Loucy (cell line): Measurements from ENCODE around the gene ACP7.
"Not testable (repeated sequence)": the region's sequence is repeated elsewhere in the genome, so short reads cannot be mapped to it uniquely, and the experiment has no call there.

Experiments used
- H2AFZ ChIP-seq: fragments of 200-600 bp; sonication (generic); 2 replicates; pipeline ENCODE4 v1.6.0; 2016; ENCODE audit warnings: antibody characterized with exemption, mild to moderate bottlenecking, low read length, moderate library complexity
- H3F3A ChIP-seq: fragments of 200-600 bp; 2 replicates; pipeline ENCODE4 v1.6.0; 2016; ENCODE audit warnings: antibody characterized with exemption, low read depth, mild to moderate bottlenecking
- H3K27me3 ChIP-seq: fragments of 200-600 bp; sonication (generic); 2 replicates; pipeline ENCODE4 v1.6.1; 2014; ENCODE audit warnings: low read length, mild to moderate bottlenecking; ENCODE audit not compliant: insufficient read depth, poor library complexity, severe bottlenecking
- H3K36me3 ChIP-seq: fragments of 200-600 bp; sonication (generic); 2 replicates; pipeline ENCODE4 v1.6.1; 2016; ENCODE audit warnings: low read length; ENCODE audit not compliant: insufficient read depth
- H3K4me1 ChIP-seq: fragments of 200-600 bp; sonication (generic); 2 replicates; pipeline ENCODE4 v1.5.1; 2014; ENCODE audit warnings: low read length, mild to moderate bottlenecking; ENCODE audit not compliant: insufficient read depth, poor library complexity, severe bottlenecking
- H3K4me2 ChIP-seq: fragments of 200-600 bp; sonication (generic); 2 replicates; pipeline ENCODE4 v1.6.0; 2014; ENCODE audit warnings: antibody characterized with exemption, low read length, low read depth, mild to moderate bottlenecking; ENCODE audit not compliant: poor library complexity, severe bottlenecking
- H3K4me3 ChIP-seq: fragments of 200-600 bp; sonication (generic); 2 replicates; pipeline ENCODE4 v1.5.1; 2014; ENCODE audit warnings: low read length, mild to moderate bottlenecking, mixed read lengths; ENCODE audit not compliant: poor library complexity, severe bottlenecking
- H3K79me2 ChIP-seq: fragments of 200-600 bp; sonication (generic); 2 replicates; pipeline ENCODE4 v1.6.1; 2014; ENCODE audit warnings: low read length; ENCODE audit not compliant: insufficient read depth
- H3K9ac ChIP-seq: fragments of 200-600 bp; sonication (generic); 2 replicates; pipeline ENCODE4 v1.6.0; 2014; ENCODE audit warnings: mild to moderate bottlenecking, low read depth, low read length, moderate library complexity; ENCODE audit not compliant: poor library complexity, severe bottlenecking
- H3K9me2 ChIP-seq: fragments of 200-600 bp; sonication (generic); replicated peaks from 2 replicates; pipeline ENCODE4 v1.6.1; 2016; ENCODE audit warnings: low read depth, low read length, mixed read lengths
- H3K9me3 ChIP-seq: fragments of 200-600 bp; sonication (generic); 2 replicates; pipeline ENCODE4 v1.6.1; 2014; ENCODE audit warnings: mild to moderate bottlenecking, antibody characterized with exemption, low read length, low read depth; ENCODE audit not compliant: insufficient read depth
- H4K20me1 ChIP-seq: fragments of 200-600 bp; sonication (generic); 2 replicates; pipeline ENCODE4 v1.6.0; 2014; ENCODE audit warnings: antibody characterized with exemption, low read length, mild to moderate bottlenecking; ENCODE audit not compliant: insufficient read depth, poor library complexity, severe bottlenecking
- EZH2phosphoT487 ChIP-seq: fragments of 200-600 bp; IDR thresholded peaks from 2 replicates; pipeline ENCODE4 v1.6.1; 2018; ENCODE audit warnings: antibody characterized with exemption, mild to moderate bottlenecking, moderate library complexity, borderline replicate concordance
- TF ChIP-seq, protein P1 (sequence below): fragments of 200-600 bp; sonication (generic); conservative IDR thresholded peaks from 2 replicates; pipeline ENCODE4 v1.5.1; 2014; ENCODE audit warnings: mild to moderate bottlenecking, antibody characterized with exemption, low read length

The ACP7 gene

DNA sequence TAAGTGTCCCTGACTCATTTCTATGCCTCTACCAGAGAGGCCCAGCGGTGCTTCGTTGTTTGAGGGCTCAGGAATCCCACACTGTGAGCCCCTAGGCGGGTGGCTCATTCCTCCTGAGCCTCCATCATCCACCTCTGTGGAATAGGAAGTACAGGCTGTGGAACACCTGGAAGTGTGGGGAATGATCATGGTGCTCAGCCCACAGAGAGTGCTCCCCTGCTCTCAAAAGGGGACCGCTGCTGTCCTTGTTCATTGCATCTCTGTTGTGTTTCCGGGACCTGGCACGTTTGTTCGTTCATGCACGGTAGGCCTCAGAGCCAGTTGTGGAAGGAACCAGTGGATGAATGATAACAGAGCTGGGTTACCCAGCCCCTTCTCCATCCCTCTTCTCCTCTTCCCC is 1.2 kb downstream of the ACP7 start:
- H3K4me1 ChIP-seq: no peaks in the 10 kb centered on the region
- no peaks in the 10 kb centered on the region for H3F3A ChIP-seq
- H3K9me2 ChIP-seq: no peaks in the 10 kb centered on the region
- no peak overlapping the region for H2AFZ ChIP-seq
- no peaks in the 10 kb centered on the region for H3K36me3 ChIP-seq
- H4K20me1 ChIP-seq: no peaks in the 10 kb centered on the region
- H3K4me3 ChIP-seq: no peak overlapping the region
- H3K4me2 ChIP-seq: no peak overlapping the region
- TF ChIP-seq EZH2phosphoT487: no peak
- TF ChIP-seq, protein P1, sequence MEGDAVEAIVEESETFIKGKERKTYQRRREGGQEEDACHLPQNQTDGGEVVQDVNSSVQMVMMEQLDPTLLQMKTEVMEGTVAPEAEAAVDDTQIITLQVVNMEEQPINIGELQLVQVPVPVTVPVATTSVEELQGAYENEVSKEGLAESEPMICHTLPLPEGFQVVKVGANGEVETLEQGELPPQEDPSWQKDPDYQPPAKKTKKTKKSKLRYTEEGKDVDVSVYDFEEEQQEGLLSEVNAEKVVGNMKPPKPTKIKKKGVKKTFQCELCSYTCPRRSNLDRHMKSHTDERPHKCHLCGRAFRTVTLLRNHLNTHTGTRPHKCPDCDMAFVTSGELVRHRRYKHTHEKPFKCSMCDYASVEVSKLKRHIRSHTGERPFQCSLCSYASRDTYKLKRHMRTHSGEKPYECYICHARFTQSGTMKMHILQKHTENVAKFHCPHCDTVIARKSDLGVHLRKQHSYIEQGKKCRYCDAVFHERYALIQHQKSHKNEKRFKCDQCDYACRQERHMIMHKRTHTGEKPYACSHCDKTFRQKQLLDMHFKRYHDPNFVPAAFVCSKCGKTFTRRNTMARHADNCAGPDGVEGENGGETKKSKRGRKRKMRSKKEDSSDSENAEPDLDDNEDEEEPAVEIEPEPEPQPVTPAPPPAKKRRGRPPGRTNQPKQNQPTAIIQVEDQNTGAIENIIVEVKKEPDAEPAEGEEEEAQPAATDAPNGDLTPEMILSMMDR: no peak
- no peak overlapping the region for H3K9ac ChIP-seq
- no peaks in the 10 kb centered on the region for H3K79me2 ChIP-seq
- H3K9me3 ChIP-seq: no peaks in the 10 kb centered on the region
- no peaks in the 10 kb centered on the region for H3K27me3 ChIP-seq

DNA sequence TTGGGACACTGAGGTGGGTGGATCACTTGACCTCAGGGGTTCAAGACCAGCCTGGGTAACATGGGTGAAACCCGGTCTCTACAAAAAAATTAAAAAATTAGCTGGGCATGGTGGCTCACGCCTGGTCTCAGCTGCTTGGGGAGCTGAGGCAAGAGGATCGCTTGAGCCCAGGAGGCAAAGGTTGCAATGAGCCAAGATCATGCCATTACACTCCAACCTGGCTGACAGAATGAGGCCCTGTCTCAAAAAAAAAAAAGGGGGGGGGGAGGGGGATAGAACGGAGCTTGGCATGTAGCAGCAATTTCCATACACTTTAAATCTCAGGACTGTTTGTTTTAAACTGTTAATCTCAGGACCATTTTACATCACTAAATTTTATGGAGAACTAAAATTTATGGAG is 2.2 kb downstream of the ACP7 start:
- Histone ChIP-seq H3K4me3 (no peak overlapping the region), H4K20me1 (no peaks in the 10 kb centered on the region), H3K9me2 (no peaks in the 10 kb centered on the region), H3F3A (no peaks in the 10 kb centered on the region), H3K4me2 (no peak overlapping the region), H3K9ac (no peak overlapping the region), H3K9me3 (no peaks in the 10 kb centered on the region), H3K79me2 (no peaks in the 10 kb centered on the region), H2AFZ (no peak overlapping the region), H3K27me3 (no peaks in the 10 kb centered on the region), H3K36me3 (no peaks in the 10 kb centered on the region), H3K4me1 (no peaks in the 10 kb centered on the region)
- TF ChIP-seq EZH2phosphoT487: no peak
- TF ChIP-seq, protein P1: no peak

DNA sequence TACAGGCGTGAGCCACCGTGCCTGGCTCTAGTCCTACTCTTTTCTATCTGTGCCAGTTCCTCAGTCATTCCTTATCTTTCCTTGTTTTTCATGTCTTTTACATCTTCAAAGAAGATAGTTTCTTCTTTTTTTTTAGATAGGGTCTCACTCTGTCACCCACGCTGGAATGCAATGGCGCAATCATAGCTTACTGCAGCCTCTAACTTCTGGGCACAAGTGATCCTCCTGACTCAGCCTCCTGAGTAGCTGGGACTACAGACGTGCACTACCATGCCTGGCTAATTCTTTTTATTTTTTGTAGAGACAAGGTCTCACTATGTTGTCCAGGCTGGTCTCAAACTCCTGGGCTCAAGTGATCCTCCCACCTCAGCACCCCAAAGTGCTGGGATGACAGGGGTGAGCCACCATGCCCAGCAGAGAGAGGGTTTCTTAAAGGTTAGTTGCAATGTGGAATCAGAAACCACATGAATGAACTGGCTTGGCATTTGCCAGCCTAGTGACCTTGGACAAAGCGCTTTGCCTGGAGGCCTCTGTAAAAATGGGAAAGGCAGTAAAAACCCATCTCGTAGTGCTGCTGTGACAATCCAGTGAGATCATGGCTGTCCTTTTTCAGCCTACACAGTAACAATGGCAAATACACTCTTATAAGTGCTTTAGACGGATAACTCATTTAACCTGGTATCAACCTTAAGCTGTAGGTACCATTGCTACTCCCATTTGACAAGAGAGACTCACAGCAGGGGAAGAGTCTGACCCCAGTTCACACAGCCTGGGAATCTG is 3.9 kb downstream of the ACP7 start:
- H3K4me1 ChIP-seq: no peaks in the 10 kb centered on the region
- TF ChIP-seq, protein P1: no peak
- H4K20me1 ChIP-seq: no peaks in the 10 kb centered on the region
- H3K9me3 ChIP-seq: no peaks in the 10 kb centered on the region
- no peaks in the 10 kb centered on the region for H3K36me3 ChIP-seq
- no peak overlapping the region for H3K4me2 ChIP-seq
- H3F3A ChIP-seq: no peaks in the 10 kb centered on the region
- H3K79me2 ChIP-seq: no peaks in the 10 kb centered on the region
- no peaks in the 10 kb centered on the region for H3K9me2 ChIP-seq
- H3K9ac ChIP-seq: no peak overlapping the region
- H3K27me3 ChIP-seq: no peaks in the 10 kb centered on the region
- H3K4me3 ChIP-seq: no peak overlapping the region
- H2AFZ ChIP-seq: no peak overlapping the region

DNA sequence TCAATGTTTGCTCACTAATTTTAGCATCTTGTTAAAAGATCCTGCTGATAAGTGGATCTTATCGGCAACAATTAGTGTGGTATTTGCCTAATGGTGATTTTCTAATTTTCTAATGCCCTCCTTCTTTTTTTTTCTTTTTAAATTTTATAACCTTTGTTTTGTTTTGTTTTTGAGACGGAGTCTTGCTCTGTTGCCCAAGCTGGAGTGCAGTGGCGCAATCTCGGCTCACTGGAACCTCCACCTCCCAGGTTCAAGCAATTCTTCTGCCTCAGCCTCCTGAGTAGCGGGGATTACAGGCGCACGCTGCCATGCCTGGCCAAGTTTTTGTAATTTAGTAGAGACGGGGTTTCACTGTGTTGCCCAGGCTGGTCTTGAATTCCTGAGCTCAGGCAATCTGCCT is 5.8 kb downstream of the ACP7 start:
- H3F3A ChIP-seq, H3K4me2 ChIP-seq, H3K36me3 ChIP-seq, H2AFZ ChIP-seq, H3K9ac ChIP-seq, H3K4me1 ChIP-seq, H3K9me2 ChIP-seq, H3K27me3 ChIP-seq, H3K4me3 ChIP-seq, H3K79me2 ChIP-seq, H4K20me1 ChIP-seq, H3K9me3 ChIP-seq: not testable (repeated sequence)
